Activated T-cell treated with anti-CD3 and anti-CD28 coated beads, Interleukin-2, amount 50 U/mL, for 4 hours (primary cell): ENCODE data around the gene EFTUD2. TPM values are rescaled to one million over a fixed set of nuclear protein-coding genes. Genes with fewer than 3 reads are reported as not detected.

ENCODE experiments used
- ATAC-seq, 2 donors: fragments of 200-7000 bp; cut with Tn5 transposase; one replicate each; pipeline ENCODE4 v1.10.0; 2021
- DNase-seq: peaks from one replicate; pipeline ENCODE4 v3.0.0-alpha.2; 2020
- H3K27me3 Mint-ChIP-seq: one replicate; pipeline ENCODE4 v1.8.0; 2021; ENCODE audit warnings: low read depth, mixed read lengths
- H3K36me3 Mint-ChIP-seq: one replicate; pipeline ENCODE4 v1.8.0; 2022; ENCODE audit warnings: mixed read lengths; ENCODE audit not compliant: insufficient read depth
- H3K4me1 Mint-ChIP-seq: one replicate; pipeline ENCODE4 v1.8.0; 2021; ENCODE audit warnings: low read depth, mixed read lengths
- H3K4me3 Mint-ChIP-seq: one replicate; pipeline ENCODE4 v1.8.0; 2021; ENCODE audit warnings: mild to moderate bottlenecking, moderate library complexity, mixed read lengths
- H3K9me3 Mint-ChIP-seq: one replicate; pipeline ENCODE4 v1.8.0; 2021; ENCODE audit warnings: mixed read lengths
- total RNA-seq, 3 donors: library from RNA; stranded (reverse); gene quantifications; one replicate each; pipeline ENCODE4 v1.2.1, GENCODE V29; 2021

Gene EFTUD2
- total RNA-seq, 3 donors from 2014 or later = 257 to 303 (median 269) TPM

GRCh38 chr17:44894642-44895041 is 4.6 kb downstream of the EFTUD2 start:
- H3K4me1 Mint-ChIP-seq = peaks cover 37% of the 10 kb centered on the region
- H3K36me3 Mint-ChIP-seq = peaks cover 27% of the 10 kb centered on the region
- no peak overlapping the region for H3K4me3 Mint-ChIP-seq
- H3K27me3 Mint-ChIP-seq = peaks cover 2% of the 10 kb centered on the region
- no peak for ATAC-seq
- H3K9me3 Mint-ChIP-seq = no peaks in the 10 kb centered on the region
- no peak for DNase-seq

- no peak for ATAC-seq
- H3K9me3 Mint-ChIP-seq = no peaks in the 10 kb centered on the region
- H3K4me3 Mint-ChIP-seq = no peak overlapping the region
- peaks cover 24% of the 10 kb centered on the region for H3K36me3 Mint-ChIP-seq
- H3K27me3 Mint-ChIP-seq = no peaks in the 10 kb centered on the region
- peaks cover 26% of the 10 kb centered on the region for H3K4me1 Mint-ChIP-seq
- no peak for DNase-seq
Measured at GRCh38 chr17:44892250-44892649, 7.0 kb downstream of the EFTUD2 start.

- no peaks in the 10 kb centered on the region for H3K27me3 Mint-ChIP-seq
- ATAC-seq = no peak
Measured at GRCh38 chr17:44889003-44889402, 10.2 kb downstream of the EFTUD2 start.

DNA sequence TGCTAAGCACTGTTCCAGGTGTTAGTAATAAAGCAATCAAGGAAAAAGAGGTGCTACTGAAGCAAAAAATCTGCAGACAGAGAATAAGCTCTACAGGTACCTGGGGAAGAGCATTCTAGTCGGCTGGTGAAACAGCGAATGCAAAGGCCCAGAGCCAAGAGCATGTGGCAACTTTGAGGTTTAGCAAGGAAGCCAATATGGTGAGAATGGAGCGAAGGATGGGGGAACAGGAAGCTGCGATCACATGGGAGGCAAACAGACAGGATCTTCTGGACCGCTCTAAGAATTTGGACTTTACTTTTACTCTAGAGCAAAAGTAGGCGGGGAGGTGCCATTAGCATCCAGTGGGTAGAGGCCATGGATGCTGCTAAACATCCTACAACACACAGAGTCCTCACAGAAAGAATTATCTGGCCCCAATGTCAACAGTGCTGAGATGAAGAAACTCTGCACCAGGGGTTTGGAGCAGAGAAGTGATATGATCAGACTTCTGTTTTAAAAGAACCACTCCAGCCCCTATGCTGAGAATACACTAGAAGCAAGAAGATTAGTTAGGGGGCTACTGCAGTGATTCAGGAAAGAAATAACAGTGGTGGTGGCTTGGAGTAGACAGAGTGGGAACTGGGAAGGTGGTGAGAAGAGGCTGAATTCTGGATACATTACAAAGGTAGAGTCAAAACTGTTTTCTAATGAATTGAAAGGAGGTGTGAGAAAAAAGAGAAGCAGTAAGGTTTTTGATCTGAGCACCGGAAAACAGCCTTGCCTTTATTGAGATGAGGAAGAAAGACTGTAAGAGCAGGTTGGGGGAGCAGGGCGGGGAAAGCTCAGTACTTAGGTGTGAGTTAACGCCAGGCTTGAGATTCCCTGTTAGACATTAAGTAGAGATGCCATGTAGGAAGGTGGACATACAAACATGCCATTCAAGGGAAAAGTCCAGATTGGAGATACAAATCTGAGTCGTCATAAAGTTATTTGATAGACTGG is 11.0 kb downstream of the EFTUD2 start:
- DNase-seq (no peak), ATAC-seq (peak; percentile 27 to 28)
- Mint-ChIP-seq H3K4me3 (no peak overlapping the region), H3K9me3 (no peaks in the 10 kb centered on the region), H3K27me3 (no peaks in the 10 kb centered on the region), H3K4me1 (peaks cover 18% of the 10 kb centered on the region), H3K36me3 (peaks cover 31% of the 10 kb centered on the region)

More at GRCh38 chr17:44889003-44889402, 10.2 kb downstream of the EFTUD2 start:
- H3K36me3 Mint-ChIP-seq = peaks cover 28% of the 10 kb centered on the region
- H3K4me3 Mint-ChIP-seq = no peak overlapping the region
- DNase-seq = no peak
- H3K4me1 Mint-ChIP-seq = peaks cover 18% of the 10 kb centered on the region
- no peaks in the 10 kb centered on the region for H3K9me3 Mint-ChIP-seq

DNA sequence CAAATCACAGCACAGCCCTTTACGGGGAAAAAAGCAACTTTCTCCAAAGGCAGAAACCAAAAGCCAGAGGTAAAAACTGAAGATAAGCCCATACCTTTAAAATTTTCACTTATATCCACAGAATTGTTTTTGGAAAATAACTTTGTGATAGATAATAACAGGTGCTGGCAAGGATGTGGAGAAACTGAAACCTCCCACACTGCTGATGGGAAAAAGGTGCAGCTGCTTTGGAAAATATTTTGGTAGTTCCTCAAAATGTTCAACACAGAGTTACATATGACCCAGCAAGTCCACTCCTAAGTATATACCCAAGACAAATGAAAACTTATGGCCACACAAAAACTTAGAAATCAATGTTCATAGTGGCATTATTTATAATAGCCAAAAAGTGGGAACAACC is 12.2 kb downstream of the EFTUD2 start:
- Mint-ChIP-seq H3K9me3 (no peaks in the 10 kb centered on the region), H3K4me1 (peaks cover 16% of the 10 kb centered on the region), H3K27me3 (no peaks in the 10 kb centered on the region), H3K4me3 (no peak overlapping the region), H3K36me3 (peaks cover 40% of the 10 kb centered on the region)
- ATAC-seq (no peak), DNase-seq (no peak)

- DNase-seq (no peak), ATAC-seq (no peak)
- Mint-ChIP-seq H3K4me1 (peaks cover 9% of the 10 kb centered on the region), H3K9me3 (no peaks in the 10 kb centered on the region), H3K36me3 (peaks cover 41% of the 10 kb centered on the region), H3K27me3 (no peaks in the 10 kb centered on the region), H3K4me3 (no peak overlapping the region)
Measured at GRCh38 chr17:44884941-44885340, 14.3 kb downstream of the EFTUD2 start.

DNA sequence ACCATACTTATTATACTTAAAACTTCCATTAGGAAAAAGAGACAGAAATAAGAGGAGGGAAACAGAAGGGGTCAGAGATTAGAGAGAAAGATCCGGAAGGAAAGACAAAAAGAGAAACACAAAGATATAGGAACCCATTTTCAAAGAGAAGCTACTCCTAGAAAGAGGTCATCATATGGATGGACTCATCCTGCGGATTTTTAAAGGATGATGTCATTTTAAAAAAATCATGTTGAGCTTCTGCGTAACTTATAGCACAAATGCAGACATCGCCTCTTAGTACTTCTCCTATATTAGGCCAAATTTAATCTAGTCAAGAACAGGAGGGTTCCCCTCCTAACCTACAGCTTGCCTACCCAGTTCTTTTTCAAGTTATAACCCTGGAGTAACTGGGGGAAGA is 18.1 kb downstream of the EFTUD2 start:
- Mint-ChIP-seq H3K27me3 (no peaks in the 10 kb centered on the region), H3K4me1 (peaks cover 2% of the 10 kb centered on the region), H3K9me3 (no peaks in the 10 kb centered on the region), H3K4me3 (no peak overlapping the region), H3K36me3 (peaks cover 50% of the 10 kb centered on the region)
- DNase-seq (no peak), ATAC-seq (no peak)

- H3K4me3 Mint-ChIP-seq = no peak overlapping the region
- H3K9me3 Mint-ChIP-seq = no peaks in the 10 kb centered on the region
- peaks cover 2% of the 10 kb centered on the region for H3K4me1 Mint-ChIP-seq
- ATAC-seq = no peak
- peaks cover 50% of the 10 kb centered on the region for H3K36me3 Mint-ChIP-seq
- H3K27me3 Mint-ChIP-seq = no peaks in the 10 kb centered on the region
- no peak for DNase-seq
Measured at GRCh38 chr17:44880062-44880461, 19.2 kb downstream of the EFTUD2 start.

DNA sequence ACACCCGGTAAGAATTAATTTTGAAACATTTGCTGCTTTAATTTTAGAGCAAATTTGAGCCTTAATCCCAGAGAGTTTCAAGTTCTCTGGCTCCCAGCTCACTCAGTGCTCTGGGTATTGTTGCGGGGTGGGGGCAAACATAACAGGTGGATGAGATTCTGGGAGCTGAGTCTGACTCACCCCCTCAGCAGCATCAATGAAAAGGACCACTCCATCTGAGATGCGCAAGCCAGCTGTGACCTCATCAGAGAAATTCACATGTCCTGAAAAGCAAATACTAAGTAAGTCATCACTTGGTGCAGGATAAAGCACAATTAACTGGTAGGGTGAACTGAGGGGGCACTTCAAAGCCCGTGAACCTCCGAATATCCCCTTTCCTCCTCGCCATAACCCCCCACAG is 19.9 kb downstream of the EFTUD2 start:
- peaks cover 48% of the 10 kb centered on the region for H3K36me3 Mint-ChIP-seq
- no peak for ATAC-seq

GRCh38 chr17:44878627-44879221 is 20.5 kb downstream of the EFTUD2 start:
- Mint-ChIP-seq H3K27me3 (no peaks in the 10 kb centered on the region), H3K36me3 (peaks cover 49% of the 10 kb centered on the region), H3K9me3 (no peaks in the 10 kb centered on the region), H3K4me3 (no peak overlapping the region), H3K4me1 (peaks cover 2% of the 10 kb centered on the region)
- no peak for DNase-seq
- no peak for ATAC-seq

More for the DNA sequence above, 19.9 kb downstream of the EFTUD2 start:
- H3K9me3 Mint-ChIP-seq = no peaks in the 10 kb centered on the region
- no peaks in the 10 kb centered on the region for H3K27me3 Mint-ChIP-seq
- DNase-seq = no peak
- H3K4me3 Mint-ChIP-seq = no peak overlapping the region
- H3K4me1 Mint-ChIP-seq = peaks cover 2% of the 10 kb centered on the region

GRCh38 chr17:44877121-44877520 is 22.1 kb downstream of the EFTUD2 start:
- ATAC-seq = no peak

GRCh38 chr17:44875761-44876160 is 23.5 kb downstream of the EFTUD2 start:
- Mint-ChIP-seq H3K4me1 (peaks cover 2% of the 10 kb centered on the region), H3K36me3 (peaks cover 45% of the 10 kb centered on the region), H3K4me3 (no peak overlapping the region), H3K27me3 (no peaks in the 10 kb centered on the region), H3K9me3 (no peaks in the 10 kb centered on the region)
- no peak for DNase-seq
- no peak for ATAC-seq

More at GRCh38 chr17:44877121-44877520, 22.1 kb downstream of the EFTUD2 start:
- Mint-ChIP-seq H3K27me3 (no peaks in the 10 kb centered on the region), H3K4me1 (peaks cover 2% of the 10 kb centered on the region), H3K9me3 (no peaks in the 10 kb centered on the region), H3K4me3 (no peak overlapping the region), H3K36me3 (peaks cover 40% of the 10 kb centered on the region)
- no peak for DNase-seq

DNA sequence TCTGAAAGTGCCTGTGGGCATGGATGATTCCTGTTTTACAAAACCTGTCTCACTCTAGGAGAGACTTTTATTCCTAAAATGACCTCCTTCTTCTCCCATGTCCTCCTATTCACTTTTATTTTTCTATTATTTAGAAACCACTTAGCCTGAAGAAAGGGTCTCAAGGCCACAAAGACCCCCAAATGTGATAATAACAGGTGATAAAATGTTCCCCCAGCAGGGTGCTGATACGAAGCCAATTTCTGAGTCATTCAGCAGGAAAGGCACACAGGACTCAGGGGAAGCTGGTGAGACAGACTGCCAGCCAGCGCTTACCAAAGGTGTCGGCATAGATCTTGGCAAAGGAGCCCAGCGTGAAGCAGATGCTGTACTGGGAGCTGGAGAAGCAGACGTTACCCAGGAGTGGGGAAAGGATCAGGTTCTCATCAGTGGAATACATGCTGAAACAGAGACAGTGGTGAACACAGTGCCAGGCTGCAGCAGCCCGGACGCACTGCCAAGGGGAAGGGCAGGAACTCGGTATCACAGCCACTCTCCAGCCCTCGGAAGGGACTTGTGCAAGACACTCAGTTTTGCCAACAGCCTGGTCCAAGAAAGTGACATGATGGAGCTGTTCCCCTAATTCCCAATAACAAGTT is 27.0 kb downstream of the EFTUD2 start:
- Mint-ChIP-seq H3K9me3 (no peaks in the 10 kb centered on the region), H3K4me1 (no peaks in the 10 kb centered on the region), H3K36me3 (peaks cover 46% of the 10 kb centered on the region), H3K4me3 (no peak overlapping the region), H3K27me3 (no peaks in the 10 kb centered on the region)
- DNase-seq (no peak), ATAC-seq (no peak)

DNA sequence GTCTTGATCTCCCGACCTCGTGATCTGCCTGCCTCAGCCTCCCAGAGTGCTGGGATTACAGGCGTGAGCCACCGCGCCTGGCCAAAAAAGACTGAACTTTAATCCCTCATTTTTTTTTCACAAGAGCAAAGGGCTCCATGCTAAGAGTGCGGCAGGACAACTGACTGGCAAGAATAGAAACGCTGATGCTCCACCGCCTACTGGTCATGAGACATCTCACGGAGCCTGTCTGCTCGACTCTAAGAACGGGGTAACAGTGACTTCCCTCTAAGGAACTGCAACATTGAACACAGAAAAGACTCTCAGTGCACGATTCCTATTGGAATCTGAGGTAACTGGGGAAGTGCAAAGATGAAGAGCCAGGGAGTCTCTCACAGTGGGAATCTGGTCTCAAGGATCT is 27.7 kb downstream of the EFTUD2 start:
- Mint-ChIP-seq H3K36me3 (peaks cover 43% of the 10 kb centered on the region), H3K9me3 (no peaks in the 10 kb centered on the region), H3K27me3 (no peaks in the 10 kb centered on the region), H3K4me3 (no peak overlapping the region), H3K4me1 (no peaks in the 10 kb centered on the region)
- no peak for DNase-seq
- ATAC-seq = no peak
